Fibroblast of lung (primary cell): ENCODE data around the gene CACNG4. TPM values are rescaled to one million over a fixed set of nuclear protein-coding genes. Genes with fewer than 3 reads are reported as not detected.

Source experiments
- DNase-seq, 2 donors: peaks; one replicate each; pipeline versions ENCODE4 v3.0.0 to v3.0.0-alpha.2; 2010; ENCODE audit warnings: low read depth in 2 of 2
- H2AFZ ChIP-seq: 2 replicates; pipeline ENCODE4 v1.5.1; 2012; ENCODE audit warnings: low read length, control low read depth, inconsistent platforms
- H3K27ac ChIP-seq: 2 replicates; pipeline ENCODE4 v1.5.1; 2011; ENCODE audit warnings: low read length, control low read depth; ENCODE audit not compliant: insufficient read depth
- H3K27me3 ChIP-seq: 2 replicates; pipeline ENCODE4 v1.5.1; 2011; ENCODE audit warnings: mild to moderate bottlenecking, low read length; ENCODE audit not compliant: control insufficient read depth, insufficient read depth
- H3K36me3 ChIP-seq: 2 replicates; pipeline ENCODE4 v1.5.1; 2011; ENCODE audit warnings: low read length; ENCODE audit not compliant: control insufficient read depth, insufficient read depth
- H3K4me1 ChIP-seq: 2 replicates; pipeline ENCODE4 v1.5.1; 2011; ENCODE audit warnings: low read length; ENCODE audit not compliant: control insufficient read depth, insufficient read depth; ENCODE audit errors: extremely low read depth
- H3K4me2 ChIP-seq: 2 replicates; pipeline ENCODE4 v1.5.1; 2011; ENCODE audit warnings: low read length, control low read depth; ENCODE audit not compliant: insufficient read depth; ENCODE audit errors: extremely low read depth
- H3K4me3 ChIP-seq, 4 experiments: fragments of 200-600 bp in 1 of 4; sonication (generic) in 1 of 4; replicated peaks in 1 of 4; 2 replicates each; pipeline ENCODE4 v1.5.1; 2011 to 2016; ENCODE audit warnings: low read length in 4 of 4, low read depth in 3 of 4, mild to moderate bottlenecking in 3 of 4, control low read depth in 2 of 4, inconsistent platforms in 1 of 4, mixed read lengths in 1 of 4; ENCODE audit not compliant: insufficient read depth in 1 of 4; ENCODE audit errors: control extremely low read depth in 1 of 4
- H3K79me2 ChIP-seq: 2 replicates; pipeline ENCODE4 v1.5.1; 2012; ENCODE audit warnings: mild to moderate bottlenecking, low read length, inconsistent platforms; ENCODE audit not compliant: control insufficient read depth, insufficient read depth
- H3K9ac ChIP-seq: 2 replicates; pipeline ENCODE4 v1.5.1; 2011; ENCODE audit warnings: mild to moderate bottlenecking, low read length, control low read depth; ENCODE audit not compliant: insufficient read depth
- H3K9me3 ChIP-seq: 2 replicates; pipeline ENCODE4 v1.5.1; 2012; ENCODE audit warnings: low read depth, low read length; ENCODE audit not compliant: control insufficient read depth, insufficient read depth
- H4K20me1 ChIP-seq: 2 replicates; pipeline ENCODE4 v1.5.1; 2011; ENCODE audit warnings: low read length; ENCODE audit not compliant: control insufficient read depth, insufficient read depth; ENCODE audit errors: extremely low read depth
- CTCF ChIP-seq, 2 donors: IDR thresholded peaks in 1 of 2; conservative IDR thresholded peaks in 1 of 2; 1 replicate in 1 of 2; 2 replicates in 1 of 2; pipeline ENCODE4 v1.5.1; 2011 to 2012; ENCODE audit warnings: low read length in 2 of 2, control low read depth in 1 of 2, inconsistent platforms in 1 of 2, low read depth in 1 of 2, mild to moderate bottlenecking in 1 of 2
- EZH2 ChIP-seq: IDR thresholded peaks from 2 replicates; pipeline ENCODE4 v1.5.1; 2012; ENCODE audit warnings: low read length, control low read depth, mild to moderate bottlenecking; ENCODE audit errors: missing control alignments
- polyA plus RNA-seq, 2 donors: library from polyadenylated mRNA; depleted of rRNA in 1 of 2; stranded (reverse) in 1 of 2; unstranded in 1 of 2; fragments of >200 nt; gene quantifications; 2 replicates each; pipeline ENCODE4 v1.2.1, GENCODE V29; 2011 to 2012; ENCODE audit warnings: missing spikeins in 1 of 2
- total RNA-seq: library from RNA; depleted of rRNA; stranded (reverse); fragments of >200 nt; gene quantifications from 2 replicates; pipeline ENCODE4 v1.2.1, GENCODE V29; 2014

CACNG4 gene
- total and polyA plus RNA-seq, 2 donors (not counting 1 experiment from before 2014, with no cell fraction given) = not detected

GRCh38 chr17:67044016-67044772 is 79.7 kb downstream of the CACNG4 start, which contains the start of gene CACNG1:
Gene CACNG1 (plus strand): TSS chr17:67044554. CDS start chr17:67044661, 107 bp downstream.
- Histone ChIP-seq H3K9ac (no peak within 1 kb of the TSS), H3K4me3 (no peak within 1 kb of the TSS)

GRCh38 chr17:67044940-67045339 is 80.4 kb downstream of the CACNG4 start:
- no peak for DNase-seq
- Histone ChIP-seq H3K27me3 (peaks cover 5% of the 10 kb centered on the region), H3K4me1 (no peaks in the 10 kb centered on the region), H3K9me3 (no peaks in the 10 kb centered on the region), H4K20me1 (no peaks in the 10 kb centered on the region), H3K79me2 (no peaks in the 10 kb centered on the region), H3K4me3 (no peak overlapping the region), H2AFZ (no peak overlapping the region), H3K4me2 (no peak overlapping the region), H3K27ac (no peak overlapping the region), H3K36me3 (no peaks in the 10 kb centered on the region), H3K9ac (no peak overlapping the region)
- TF ChIP-seq CTCF (conservative IDR thresholded peaks at IDR 0.05 in 1 of 2, IDR thresholded peaks at IDR 0.05 in 1 of 2; ENCODE audit: low read depth in 1 of 2, low read length in 2 of 2) (no peak), EZH2 (no peak)

More at GRCh38 chr17:67044016-67044772, 79.7 kb downstream of the CACNG4 start, which contains the start of gene CACNG1:
- Histone ChIP-seq H3K79me2 (no peaks in the 10 kb centered on the region), H3K27me3 (peaks cover 5% of the 10 kb centered on the region), H3K4me2 (no peak within 1 kb of the TSS), H3K27ac (no peak within 1 kb of the TSS), H3K36me3 (no peaks in the 10 kb centered on the region), H4K20me1 (no peaks in the 10 kb centered on the region), H3K9me3 (no peaks in the 10 kb centered on the region), H3K4me1 (no peaks in the 10 kb centered on the region), H2AFZ (no peak within 1 kb of the TSS)
- no peak for DNase-seq
- TF ChIP-seq CTCF (conservative IDR thresholded peaks at IDR 0.05 in 1 of 2, IDR thresholded peaks at IDR 0.05 in 1 of 2; ENCODE audit: low read depth in 1 of 2, low read length in 2 of 2) = no peak
- no peak for TF ChIP-seq EZH2

- Histone ChIP-seq H4K20me1 (no peaks in the 10 kb centered on the region), H3K27ac (no peak overlapping the region), H3K9ac (no peak overlapping the region), H3K4me2 (no peak overlapping the region), H3K79me2 (no peaks in the 10 kb centered on the region), H3K36me3 (no peaks in the 10 kb centered on the region), H3K4me3 (no peak overlapping the region), H2AFZ (no peak overlapping the region), H3K9me3 (no peaks in the 10 kb centered on the region), H3K27me3 (peaks cover 5% of the 10 kb centered on the region), H3K4me1 (no peaks in the 10 kb centered on the region)
- no peak for DNase-seq
- TF ChIP-seq CTCF (conservative IDR thresholded peaks at IDR 0.05 in 1 of 2, IDR thresholded peaks at IDR 0.05 in 1 of 2; ENCODE audit: low read depth in 1 of 2, low read length in 2 of 2) (no peak), EZH2 (no peak)
These were observed 81.9 kb downstream of the CACNG4 start for GRCh38 chr17:67046398-67046797.
